Neuronal stem cell (in vitro differentiated cells): ENCODE data around the gene PPEF2.
A peak's percentile ranks its signal among the peaks of the same experiment; 100 is the strongest.

Experiments used
- DNase-seq: peaks from one replicate; pipeline ENCODE4 v3.0.0-alpha.2; 2013; ENCODE audit warnings: low spot score
- H2AFZ ChIP-seq: one replicate; pipeline ENCODE4 v1.6.1; 2013; ENCODE audit warnings: mild to moderate bottlenecking, low read length, inconsistent platforms
- H2AK5ac ChIP-seq: 2 replicates; pipeline ENCODE4 v1.6.1; 2013; ENCODE audit warnings: low read depth, mild to moderate bottlenecking, inconsistent platforms, low read length, moderate library complexity, mixed read lengths
- H2BK120ac ChIP-seq: 2 replicates; pipeline ENCODE4 v1.6.1; 2013; ENCODE audit warnings: low read depth, mild to moderate bottlenecking, inconsistent platforms, low read length, moderate library complexity, mixed read lengths
- H2BK12ac ChIP-seq: one replicate; pipeline ENCODE4 v1.6.1; 2013; ENCODE audit warnings: low read length, inconsistent platforms
- H2BK15ac ChIP-seq: 2 replicates; pipeline ENCODE4 v1.6.1; 2013; ENCODE audit warnings: mild to moderate bottlenecking, low read length, inconsistent platforms, mixed read lengths
- H2BK5ac ChIP-seq: one replicate; pipeline ENCODE4 v1.6.1; 2013; ENCODE audit warnings: inconsistent platforms, mild to moderate bottlenecking, low read length, moderate library complexity
- H3K14ac ChIP-seq: one replicate; pipeline ENCODE4 v1.6.1; 2013; ENCODE audit warnings: low read length, inconsistent platforms
- H3K18ac ChIP-seq: 2 replicates; pipeline ENCODE4 v1.6.1; 2013; ENCODE audit warnings: low read length, inconsistent platforms
- H3K23ac ChIP-seq: 2 replicates; pipeline ENCODE4 v1.6.1; 2013; ENCODE audit warnings: low read depth, mild to moderate bottlenecking, mixed read lengths, low read length, inconsistent platforms; ENCODE audit not compliant: poor library complexity
- H3K27ac ChIP-seq: replicated peaks from 3 replicates; pipeline ENCODE4 v1.5.1; 2013; ENCODE audit warnings: low read length, inconsistent platforms
- H3K27me3 ChIP-seq, 3 experiments: 2 replicates each; pipeline ENCODE4 v1.6.1; 2013; ENCODE audit warnings: low read length in 3 of 3, mild to moderate bottlenecking in 2 of 3, inconsistent platforms in 1 of 3, low read depth in 1 of 3, mixed read lengths in 1 of 3, moderate library complexity in 1 of 3; ENCODE audit not compliant: control insufficient read depth in 3 of 3, insufficient read depth in 3 of 3
- H3K36me3 ChIP-seq, 2 donors: replicated peaks in 1 of 2; 2 replicates each; pipeline ENCODE4 v1.6.1; 2013; ENCODE audit warnings: low read length in 2 of 2; ENCODE audit not compliant: control insufficient read depth in 2 of 2, insufficient read depth in 2 of 2
- H3K4ac ChIP-seq: 2 replicates; pipeline ENCODE4 v1.6.1; 2013; ENCODE audit warnings: inconsistent platforms, mild to moderate bottlenecking, low read length, moderate library complexity
- H3K4me1 ChIP-seq, 2 donors: 1 replicate in 1 of 2; 2 replicates in 1 of 2; pipeline ENCODE4 v1.6.1; 2013; ENCODE audit warnings: low read length in 2 of 2, low read depth in 1 of 2; ENCODE audit not compliant: control insufficient read depth in 2 of 2, insufficient read depth in 1 of 2
- H3K4me2 ChIP-seq: one replicate; pipeline ENCODE4 v1.6.1; 2013; ENCODE audit warnings: mild to moderate bottlenecking, low read length, inconsistent platforms; ENCODE audit not compliant: insufficient read depth, poor library complexity, severe bottlenecking
- H3K4me3 ChIP-seq, 2 donors: 2 replicates each; pipeline ENCODE4 v1.5.1; 2013; ENCODE audit warnings: low read length in 2 of 2, mild to moderate bottlenecking in 2 of 2, inconsistent platforms in 1 of 2, moderate library complexity in 1 of 2
- H3K79me1 ChIP-seq: one replicate; pipeline ENCODE4 v1.6.1; 2013; ENCODE audit warnings: low read depth, mild to moderate bottlenecking, inconsistent platforms, low read length, moderate library complexity
- H3K9ac ChIP-seq: one replicate; pipeline ENCODE4 v1.6.1; 2013; ENCODE audit warnings: mild to moderate bottlenecking, low read depth, low read length, inconsistent platforms; ENCODE audit not compliant: poor library complexity
- H3K9me3 ChIP-seq, 2 donors: replicated peaks in 1 of 2; 2 replicates each; pipeline versions ENCODE3 to v1.6.1; 2013; ENCODE audit warnings: low read length in 2 of 2, mild to moderate bottlenecking in 2 of 2, inconsistent platforms in 1 of 2, low read depth in 1 of 2, mixed read lengths in 1 of 2, moderate library complexity in 1 of 2; ENCODE audit not compliant: control insufficient read depth in 2 of 2, insufficient read depth in 1 of 2
- H4K8ac ChIP-seq: one replicate; pipeline ENCODE4 v1.6.1; 2013; ENCODE audit warnings: low read depth, mild to moderate bottlenecking, inconsistent platforms, low read length, moderate library complexity
- H4K91ac ChIP-seq: one replicate; pipeline ENCODE4 v1.6.1; 2013; ENCODE audit warnings: low read length, low read depth, mild to moderate bottlenecking, inconsistent platforms; ENCODE audit not compliant: poor library complexity
- WGBS, 2 donors: extraction: QIAGEN DNeasy Blood & Tissue Kit; methylation state at CpG; one replicate each; pipeline ENCODE4 v1.1.7; 2013; ENCODE audit warnings: missing lambda C conversion rate in 2 of 2, mixed read lengths in 1 of 2; ENCODE audit not compliant: insufficient read length in 2 of 2, insufficient replicate concordance in 1 of 2; ENCODE audit errors: extremely low coverage in 2 of 2; 5-methylcytosine and 5-hydroxymethylcytosine counted together

PPEF2 gene

DNA sequence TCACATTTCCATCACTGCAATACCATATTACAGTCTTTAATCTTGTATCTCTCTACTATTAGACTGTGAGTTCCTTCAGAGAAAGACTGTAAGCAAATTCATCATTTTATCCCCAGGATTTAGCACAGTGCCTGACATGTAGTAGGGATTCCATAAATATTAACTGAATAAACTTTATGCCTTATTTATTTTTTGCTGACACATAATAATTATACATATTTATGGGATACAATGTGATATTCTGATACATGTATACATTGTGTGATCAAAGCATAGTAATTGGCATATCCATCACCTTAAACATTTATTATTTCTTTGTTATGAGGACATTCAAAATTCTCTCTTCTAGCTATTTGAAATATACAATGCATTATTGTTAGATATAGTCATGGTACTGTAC, 3.7 kb downstream of the PPEF2 start:
- Histone ChIP-seq H2AK5ac (no peak overlapping the region), H3K36me3 (no peaks in the 10 kb centered on the region), H3K4me2 (no peak overlapping the region), H3K23ac (no peak overlapping the region), H2AFZ (no peak overlapping the region), H4K8ac (no peak overlapping the region), H3K14ac (no peak overlapping the region), H3K9me3 (no peaks in the 10 kb centered on the region), H2BK5ac (no peak overlapping the region), H3K4ac (no peak overlapping the region), H2BK12ac (no peak overlapping the region), H3K79me1 (no peaks in the 10 kb centered on the region), H3K4me1 (no peaks in the 10 kb centered on the region), H4K91ac (no peak overlapping the region), H3K27me3 (peaks cover 0 to 8% (median 0%) of the 10 kb centered on the region in 3 experiments), H2BK120ac (no peak overlapping the region), H3K27ac (no peak overlapping the region), H3K4me3 (no peak overlapping the region), H3K9ac (no peak overlapping the region), H3K18ac (no peak overlapping the region), H2BK15ac (no peak overlapping the region)
- DNase-seq: no peak

GRCh38 chr4:75895744-75896314, 6.4 kb downstream of the PPEF2 start:
- Histone ChIP-seq H2BK5ac (no peak overlapping the region), H2BK120ac (no peak overlapping the region), H4K91ac (no peak overlapping the region), H2BK15ac (no peak overlapping the region), H3K79me1 (no peaks in the 10 kb centered on the region), H3K4me2 (no peak overlapping the region), H3K14ac (no peak overlapping the region), H3K18ac (no peak overlapping the region), H3K4me3 (no peak overlapping the region), H3K23ac (no peak overlapping the region), H3K4me1 (no peaks in the 10 kb centered on the region), H2AK5ac (no peak overlapping the region), H2AFZ (no peak overlapping the region), H3K27me3 (peaks cover 0 to 8% (median 0%) of the 10 kb centered on the region in 3 experiments), H2BK12ac (no peak overlapping the region), H3K36me3 (no peaks in the 10 kb centered on the region), H3K9ac (no peak overlapping the region), H4K8ac (no peak overlapping the region), H3K9me3 (no peaks in the 10 kb centered on the region), H3K4ac (no peak overlapping the region), H3K27ac (no peak overlapping the region)
- no CpG with 5 or more reads among the region's 4 CpGs for WGBS, 2 donors
- DNase-seq: peak; percentile 23

GRCh38 chr4:75892508-75892907, 9.7 kb downstream of the PPEF2 start:
- Histone ChIP-seq H3K79me1 (no peaks in the 10 kb centered on the region), H3K4me1 (no peaks in the 10 kb centered on the region), H4K91ac (no peak overlapping the region), H3K18ac (no peak overlapping the region), H3K9me3 (no peaks in the 10 kb centered on the region), H3K9ac (no peak overlapping the region), H2AK5ac (no peak overlapping the region), H3K4me3 (no peak overlapping the region), H2BK5ac (no peak overlapping the region), H2BK15ac (no peak overlapping the region), H3K27me3 (peaks cover 0 to 6% (median 0%) of the 10 kb centered on the region in 3 experiments), H3K23ac (no peak overlapping the region), H2BK12ac (no peak overlapping the region), H3K4me2 (no peak overlapping the region), H2BK120ac (no peak overlapping the region), H3K4ac (no peak overlapping the region), H3K27ac (no peak overlapping the region), H3K14ac (no peak overlapping the region), H3K36me3 (no peaks in the 10 kb centered on the region), H2AFZ (no peak overlapping the region), H4K8ac (no peak overlapping the region)
- no peak for DNase-seq
- WGBS, 2 donors: no CpG with 5 or more reads among the region's 3 CpGs

GRCh38 chr4:75891611-75892010, 10.6 kb downstream of the PPEF2 start:
- Histone ChIP-seq H2AFZ (no peak overlapping the region), H2AK5ac (no peak overlapping the region), H3K14ac (peak overlapping the region; percentile 22), H2BK5ac (no peak overlapping the region), H3K36me3 (no peaks in the 10 kb centered on the region), H2BK120ac (no peak overlapping the region), H3K18ac (no peak overlapping the region), H3K4me2 (no peak overlapping the region), H3K9ac (no peak overlapping the region), H4K8ac (no peak overlapping the region), H3K4me3 (no peak overlapping the region), H3K23ac (peak overlapping the region; percentile 6), H3K9me3 (no peaks in the 10 kb centered on the region), H4K91ac (no peak overlapping the region), H3K4ac (no peak overlapping the region), H3K79me1 (no peaks in the 10 kb centered on the region), H3K27ac (no peak overlapping the region), H2BK12ac (no peak overlapping the region), H2BK15ac (no peak overlapping the region), H3K27me3 (peaks cover 0 to 7% (median 0%) of the 10 kb centered on the region in 3 experiments), H3K4me1 (no peaks in the 10 kb centered on the region)
- WGBS, 2 donors: no CpG with 5 or more reads among the region's 14 CpGs
- DNase-seq: no peak
